OCI-LY3 (cell line): Measurements from ENCODE around the gene NELL1.

Experiments used
- H2AFZ ChIP-seq: fragments of 200-600, 300-600 bp; shearing (Covaris generic); 2 replicates; pipeline ENCODE4 v1.6.0; 2014; ENCODE audit warnings: antibody characterized with exemption, low read depth, low read length
- H3K27ac ChIP-seq: fragments of 200-600, 300-600 bp; sonication (generic); 2 replicates; pipeline ENCODE4 v1.5.1; 2014; ENCODE audit warnings: mild to moderate bottlenecking, low read length, moderate library complexity, mixed read lengths
- H3K27me3 ChIP-seq: fragments of 200-600, 300-600 bp; sonication (generic); 2 replicates; pipeline ENCODE4 v1.6.1; 2014; ENCODE audit warnings: low read depth, low read length, mixed read lengths
- H3K36me3 ChIP-seq: fragments of 200-600, 300-600 bp; sonication (generic); replicated peaks from 2 replicates; pipeline ENCODE3; 2014; ENCODE audit warnings: low read depth, low read length, mixed read lengths
- H3K4me1 ChIP-seq: fragments of 300-600, 200-600 bp; sonication (generic); 2 replicates; pipeline ENCODE4 v1.6.1; 2014; ENCODE audit warnings: low read length, mixed read lengths
- H3K4me2 ChIP-seq: fragments of 200-600, 300-600 bp; sonication (generic); 2 replicates; pipeline ENCODE4 v1.6.1; 2014; ENCODE audit warnings: low read length, mixed read lengths
- H3K4me3 ChIP-seq: fragments of 300-600, 200-600 bp; sonication (generic); 2 replicates; pipeline ENCODE4 v1.5.1; 2014; ENCODE audit warnings: antibody characterized with exemption, mild to moderate bottlenecking, low read length, moderate library complexity
- H3K79me2 ChIP-seq: fragments of 300-600, 200-600 bp; shearing (Covaris generic); 2 replicates; pipeline ENCODE4 v1.6.1; 2014; ENCODE audit warnings: mild to moderate bottlenecking, low read length, mixed read lengths
- H3K9ac ChIP-seq: fragments of 300-600, 200-600 bp; shearing (Covaris generic); 2 replicates; pipeline ENCODE4 v1.6.0; 2014; ENCODE audit warnings: mild to moderate bottlenecking, low read length, moderate library complexity
- H3K9me3 ChIP-seq: fragments of 200-600, 300-600 bp; shearing (Covaris generic); 2 replicates; pipeline ENCODE4 v1.6.1; 2014; ENCODE audit warnings: low read length, mixed read lengths; ENCODE audit not compliant: insufficient read depth
- H4K20me1 ChIP-seq: fragments of 200-600, 300-600 bp; sonication (generic); 2 replicates; pipeline ENCODE4 v1.6.1; 2016; ENCODE audit warnings: low read length, mixed read lengths; ENCODE audit not compliant: insufficient read depth
- CTCF ChIP-seq: fragments of 200-600, 300-600 bp; sonication (generic); IDR thresholded peaks from 2 replicates; pipeline ENCODE4 v1.5.1; 2014; ENCODE audit warnings: antibody characterized with exemption, low read length, low read depth
- EZH2phosphoT487 ChIP-seq: fragments of 200-600 bp; shearing (Covaris generic); IDR thresholded peaks from 2 replicates; pipeline ENCODE4 v1.6.1; 2018; ENCODE audit warnings: antibody characterized with exemption, mixed run types, low read depth

The NELL1 gene

GRCh38 chr11:21465920-21466319 is 796.5 kb downstream of the NELL1 start:
- Histone ChIP-seq H3K36me3 (peaks cover 15% of the 10 kb centered on the region), H3K4me2 (peak overlapping the region; percentile 72), H3K27me3 (no peaks in the 10 kb centered on the region), H3K4me1 (peaks cover 35% of the 10 kb centered on the region), H2AFZ (no peak overlapping the region), H3K9me3 (peaks cover 10% of the 10 kb centered on the region; the same call in 1 of the 2 replicates), H3K4me3 (peak overlapping the region; percentile 49; the same call in 1 of the 2 replicates), H3K27ac (peak overlapping the region; percentile 79), H3K9ac (peak overlapping the region; percentile 45; the same call in 1 of the 2 replicates), H3K79me2 (no peaks in the 10 kb centered on the region), H4K20me1 (no peaks in the 10 kb centered on the region)
- no peak for TF ChIP-seq EZH2phosphoT487
- TF ChIP-seq CTCF = no peak

GRCh38 chr11:21470521-21470920 is 801.1 kb downstream of the NELL1 start:
- Histone ChIP-seq H3K9me3 (no peaks in the 10 kb centered on the region), H3K9ac (no peak overlapping the region), H3K4me2 (no peak overlapping the region), H3K27ac (no peak overlapping the region), H2AFZ (no peak overlapping the region), H3K27me3 (no peaks in the 10 kb centered on the region), H3K4me3 (no peak overlapping the region), H3K79me2 (no peaks in the 10 kb centered on the region), H3K4me1 (peaks cover 39% of the 10 kb centered on the region), H4K20me1 (no peaks in the 10 kb centered on the region), H3K36me3 (no peaks in the 10 kb centered on the region)
- TF ChIP-seq EZH2phosphoT487 = no peak
- TF ChIP-seq CTCF = no peak

GRCh38 chr11:21472261-21472660 is 802.9 kb downstream of the NELL1 start:
- Histone ChIP-seq H3K9ac (no peak overlapping the region), H3K4me2 (no peak overlapping the region), H3K9me3 (no peaks in the 10 kb centered on the region), H3K27ac (no peak overlapping the region), H4K20me1 (no peaks in the 10 kb centered on the region), H3K27me3 (no peaks in the 10 kb centered on the region), H3K4me1 (peaks cover 43% of the 10 kb centered on the region), H3K79me2 (no peaks in the 10 kb centered on the region), H2AFZ (no peak overlapping the region), H3K4me3 (no peak overlapping the region), H3K36me3 (no peaks in the 10 kb centered on the region)
- TF ChIP-seq EZH2phosphoT487 (no peak), CTCF (no peak)

GRCh38 chr11:21474529-21474928 is 805.1 kb downstream of the NELL1 start:
- Histone ChIP-seq H3K27ac (peak overlapping the region; percentile 97), H3K27me3 (no peaks in the 10 kb centered on the region), H3K79me2 (no peaks in the 10 kb centered on the region), H3K36me3 (peaks cover 3% of the 10 kb centered on the region), H3K9ac (peak overlapping the region; percentile 49), H3K4me1 (peaks cover 64% of the 10 kb centered on the region), H2AFZ (no peak overlapping the region), H4K20me1 (no peaks in the 10 kb centered on the region), H3K4me2 (peak overlapping the region; percentile 75), H3K4me3 (no peak overlapping the region), H3K9me3 (no peaks in the 10 kb centered on the region)
- TF ChIP-seq CTCF (no peak), EZH2phosphoT487 (no peak)
